DMS53 treated with DMSO at 0.1 percent for 48 hours (cell line): Measurements from ENCODE around the gene ERAS.
"Not testable (repeated sequence)": the region's sequence is repeated elsewhere in the genome, so short reads cannot be mapped to it uniquely, and the experiment has no call there.

Experiments used
- DNase-seq: peaks from one replicate; lab custom pipeline; 2025; ENCODE audit not compliant: unreplicated experiment; lab: John Stamatoyannopoulos, UW

Gene ERAS

GRCh38 chrX:48794911-48795515 is 31.3 kb upstream of the ERAS start:
- DNase-seq, result no peak

- DNase-seq, result no peak
Measured at GRCh38 chrX:48798318-48798717, 28.0 kb upstream of the ERAS start.

- DNase-seq, result no peak
Measured at GRCh38 chrX:48800574-48801279, 25.6 kb upstream of the ERAS start.

- DNase-seq, result peak; percentile 95
Measured at GRCh38 chrX:48801280-48802088, 24.8 kb upstream of the ERAS start, which contains the start of gene HDAC6. TSS of gene HDAC6 (plus strand) at chrX:48802067. CDS start at chrX:48802693, 626 bp downstream.

- DNase-seq, result peak; percentile 67
Measured at GRCh38 chrX:48802089-48802904, 24.0 kb upstream of the ERAS start.

GRCh38 chrX:48802905-48803200 is 23.5 kb upstream of the ERAS start:
- no peak for DNase-seq

GRCh38 chrX:48806081-48806480 is 20.2 kb upstream of the ERAS start:
- no peak for DNase-seq

- no peak for DNase-seq
Measured at GRCh38 chrX:48813644-48814043, 12.7 kb upstream of the ERAS start.

GRCh38 chrX:48814722-48815121 is 11.6 kb upstream of the ERAS start:
- no peak for DNase-seq

- no peak for DNase-seq
Measured at GRCh38 chrX:48815266-48815665, 11.0 kb upstream of the ERAS start.

GRCh38 chrX:48816014-48816810 is 10.1 kb upstream of the ERAS start:
- DNase-seq, result no peak

- no peak for DNase-seq
Measured at GRCh38 chrX:48818098-48818497, 8.2 kb upstream of the ERAS start.

GRCh38 chrX:48818866-48819265 is 7.4 kb upstream of the ERAS start:
- no peak for DNase-seq

GRCh38 chrX:48819394-48819793 is 6.9 kb upstream of the ERAS start:
- not testable (repeated sequence) for DNase-seq

- DNase-seq, result no peak
Measured at GRCh38 chrX:48823053-48823452, 3.3 kb upstream of the ERAS start.

GRCh38 chrX:48824066-48824465 is 2.2 kb upstream of the ERAS start:
- DNase-seq, result no peak

GRCh38 chrX:48826876-48827653 is 752 bp downstream of the ERAS start:
- DNase-seq, result no peak

GRCh38 chrX:48827654-48827968 is 1.3 kb downstream of the ERAS start:
- no peak for DNase-seq

GRCh38 chrX:48829016-48829735 is 2.9 kb downstream of the ERAS start:
- DNase-seq, result no peak
